Panc1 (cell line): ENCODE results near the gene ADI1. TPM values are rescaled to one million over a fixed set of nuclear protein-coding genes. Genes with fewer than 3 reads are reported as not detected.

Experiments
- ATAC-seq: fragments of 200-7000 bp; cut with Tn5 transposase; 2 replicates; pipeline ENCODE4 v1.9.1; 2020; ENCODE audit warnings: mild to moderate bottlenecking, moderate library complexity
- BruUV-seq: library from RNA; stranded (reverse); fragments of 400-500 nt; replicated peaks from 2 replicates; lab custom pipeline; 2021; lab: Mats Ljungman, UMichigan
- CTCF ChIA-PET: fragments of 300-600 bp; sonication (Branson Sonifier 250); formaldehyde crosslinking; loops from one replicate; lab custom pipeline; 2022; ENCODE audit warnings: antibody characterized with exemption; lab: Charles Lee
- POLR2A ChIA-PET: fragments of 300-600 bp; sonication (Branson Sonifier 250); formaldehyde crosslinking; loops from one replicate; lab custom pipeline; 2022; ENCODE audit warnings: antibody characterized with exemption; lab: Charles Lee
- DNase-seq: peaks from one replicate; pipeline ENCODE4 v3.0.0-alpha.2; 2010; ENCODE audit warnings: low read depth, low spot score
- H3K27ac ChIP-seq: 2 replicates; pipeline ENCODE4 v1.5.1; 2011; ENCODE audit warnings: mild to moderate bottlenecking, low read length, inconsistent platforms
- H3K27me3 ChIP-seq: fragments of 200-500 bp; sonication (Bioruptor generic); 2 replicates; pipeline ENCODE4 v1.6.0; 2014; ENCODE audit warnings: low read length, inconsistent platforms; ENCODE audit not compliant: control insufficient read depth, insufficient read depth
- H3K36me3 ChIP-seq: fragments of 200-500 bp; sonication (Bioruptor generic); 2 replicates; pipeline ENCODE4 v1.5.1; 2014; ENCODE audit warnings: inconsistent platforms, mild to moderate bottlenecking, low read length, moderate library complexity; ENCODE audit not compliant: control insufficient read depth, insufficient read depth
- H3K4me1 ChIP-seq: 2 replicates; pipeline ENCODE4 v1.5.1; 2011; ENCODE audit warnings: inconsistent platforms, mild to moderate bottlenecking, low read length, moderate library complexity; ENCODE audit not compliant: control insufficient read depth, insufficient read depth
- H3K4me3 ChIP-seq, 2 experiments: 2 replicates each; pipeline ENCODE4 v1.5.1; 2011 to 2012; ENCODE audit warnings: low read depth in 2 of 2, low read length in 2 of 2, mild to moderate bottlenecking in 2 of 2, inconsistent platforms in 1 of 2, moderate library complexity in 1 of 2
- H3K9me3 ChIP-seq: fragments of 200-500 bp; sonication (Bioruptor generic); 2 replicates; pipeline ENCODE4 v1.5.1; 2014; ENCODE audit warnings: low read depth, mild to moderate bottlenecking, inconsistent platforms, low read length, moderate library complexity; ENCODE audit not compliant: control insufficient read depth, insufficient read depth
- POLR2AphosphoS5 ChIP-seq: IDR thresholded peaks from 2 replicates; pipeline ENCODE4 v1.6.1; 2012; ENCODE audit warnings: mild to moderate bottlenecking, low read depth, low read length, moderate library complexity
- SIN3A ChIP-seq: IDR thresholded peaks from 2 replicates; pipeline ENCODE4 v1.6.1; 2012; ENCODE audit warnings: low read depth, mild to moderate bottlenecking, low read length, moderate library complexity, borderline replicate concordance; ENCODE audit not compliant: insufficient read depth
- TCF7L2 ChIP-seq: IDR thresholded peaks from 2 replicates; pipeline ENCODE4 v1.6.1; 2011; ENCODE audit warnings: mild to moderate bottlenecking, low read depth, low read length, inconsistent platforms
- in situ Hi-C: cut with HindIII; loops from 2 replicates; pipeline ENCODE4 v1.10.0; 2016; ENCODE audit warnings: low sequenced_read_pairs, low pct_unique_long_range_greater_than_20kb
- intact Hi-C: fragments of 100-400 bp; cut with micrococcal nuclease; formaldehyde crosslinking; loops from one replicate; pipeline ENCODE4 v1.10.0; 2022; ENCODE audit not compliant: unreplicated experiment
- total RNA-seq: library from RNA; stranded (reverse); gene quantifications from one replicate; pipeline ENCODE4 v1.2.1, GENCODE V29; 2021; ENCODE audit not compliant: unreplicated experiment
- TF ChIP-seq, protein P1 (sequence below), 2 experiments: IDR thresholded peaks; 2 replicates each; pipeline ENCODE4 v1.6.1; 2011 to 2012; ENCODE audit warnings: low read depth in 2 of 2, control low read depth in 1 of 2, low read length in 1 of 2, mild to moderate bottlenecking in 1 of 2, moderate library complexity in 1 of 2; ENCODE audit not compliant: insufficient read depth in 1 of 2
- TF ChIP-seq, protein P2 (sequence below): fragments of 450-650 bp; IDR thresholded peaks from 2 replicates; pipeline ENCODE4 v1.5.1; 2017; ENCODE audit warnings: mild to moderate bottlenecking

Gene ADI1
- total RNA-seq, 1 experiment from 2014 or later, result 42.9 TPM

DNA sequence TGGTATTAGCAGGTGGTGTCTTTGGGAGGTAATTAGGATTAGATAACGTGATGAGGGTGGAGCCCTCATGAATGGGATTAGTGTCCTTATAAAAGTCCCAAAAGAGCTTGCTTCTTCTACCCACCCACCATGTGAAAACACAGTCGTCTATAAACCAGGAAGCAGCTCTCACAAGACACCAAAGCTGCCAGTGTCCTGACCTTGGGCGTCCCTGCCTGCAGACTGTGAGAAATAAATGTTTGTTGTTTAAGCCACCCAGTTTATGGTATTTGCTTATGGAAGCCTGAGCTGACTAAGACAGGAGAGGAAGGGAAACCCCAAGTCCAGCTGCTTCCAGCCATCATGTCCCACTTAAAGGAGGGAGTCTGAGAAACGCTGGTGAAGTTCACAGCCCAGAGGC lies 13.6 kb downstream of the ADI1 start:
- H3K4me3 ChIP-seq, result no peak overlapping the region
- H3K9me3 ChIP-seq, result no peaks in the 10 kb centered on the region
- H3K36me3 ChIP-seq, result no peaks in the 10 kb centered on the region
- no peaks in the 10 kb centered on the region for H3K4me1 ChIP-seq
- DNase-seq (no peak), ATAC-seq (no peak)
- intact Hi-C loops (no loop called here), in situ Hi-C loops (no loop called here)
- H3K27me3 ChIP-seq, result no peaks in the 10 kb centered on the region
- TF ChIP-seq SIN3A, result no peak
- TF ChIP-seq, protein P1, sequence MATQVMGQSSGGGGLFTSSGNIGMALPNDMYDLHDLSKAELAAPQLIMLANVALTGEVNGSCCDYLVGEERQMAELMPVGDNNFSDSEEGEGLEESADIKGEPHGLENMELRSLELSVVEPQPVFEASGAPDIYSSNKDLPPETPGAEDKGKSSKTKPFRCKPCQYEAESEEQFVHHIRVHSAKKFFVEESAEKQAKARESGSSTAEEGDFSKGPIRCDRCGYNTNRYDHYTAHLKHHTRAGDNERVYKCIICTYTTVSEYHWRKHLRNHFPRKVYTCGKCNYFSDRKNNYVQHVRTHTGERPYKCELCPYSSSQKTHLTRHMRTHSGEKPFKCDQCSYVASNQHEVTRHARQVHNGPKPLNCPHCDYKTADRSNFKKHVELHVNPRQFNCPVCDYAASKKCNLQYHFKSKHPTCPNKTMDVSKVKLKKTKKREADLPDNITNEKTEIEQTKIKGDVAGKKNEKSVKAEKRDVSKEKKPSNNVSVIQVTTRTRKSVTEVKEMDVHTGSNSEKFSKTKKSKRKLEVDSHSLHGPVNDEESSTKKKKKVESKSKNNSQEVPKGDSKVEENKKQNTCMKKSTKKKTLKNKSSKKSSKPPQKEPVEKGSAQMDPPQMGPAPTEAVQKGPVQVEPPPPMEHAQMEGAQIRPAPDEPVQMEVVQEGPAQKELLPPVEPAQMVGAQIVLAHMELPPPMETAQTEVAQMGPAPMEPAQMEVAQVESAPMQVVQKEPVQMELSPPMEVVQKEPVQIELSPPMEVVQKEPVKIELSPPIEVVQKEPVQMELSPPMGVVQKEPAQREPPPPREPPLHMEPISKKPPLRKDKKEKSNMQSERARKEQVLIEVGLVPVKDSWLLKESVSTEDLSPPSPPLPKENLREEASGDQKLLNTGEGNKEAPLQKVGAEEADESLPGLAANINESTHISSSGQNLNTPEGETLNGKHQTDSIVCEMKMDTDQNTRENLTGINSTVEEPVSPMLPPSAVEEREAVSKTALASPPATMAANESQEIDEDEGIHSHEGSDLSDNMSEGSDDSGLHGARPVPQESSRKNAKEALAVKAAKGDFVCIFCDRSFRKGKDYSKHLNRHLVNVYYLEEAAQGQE (IDR thresholded peaks at IDR 0.05; ENCODE audit: insufficient read depth in 1 of 2, low read depth in 2 of 2, low read length in 1 of 2), result no peak
- TF ChIP-seq TCF7L2, result no peak
- no peak for TF ChIP-seq POLR2AphosphoS5
- TF ChIP-seq, protein P2, sequence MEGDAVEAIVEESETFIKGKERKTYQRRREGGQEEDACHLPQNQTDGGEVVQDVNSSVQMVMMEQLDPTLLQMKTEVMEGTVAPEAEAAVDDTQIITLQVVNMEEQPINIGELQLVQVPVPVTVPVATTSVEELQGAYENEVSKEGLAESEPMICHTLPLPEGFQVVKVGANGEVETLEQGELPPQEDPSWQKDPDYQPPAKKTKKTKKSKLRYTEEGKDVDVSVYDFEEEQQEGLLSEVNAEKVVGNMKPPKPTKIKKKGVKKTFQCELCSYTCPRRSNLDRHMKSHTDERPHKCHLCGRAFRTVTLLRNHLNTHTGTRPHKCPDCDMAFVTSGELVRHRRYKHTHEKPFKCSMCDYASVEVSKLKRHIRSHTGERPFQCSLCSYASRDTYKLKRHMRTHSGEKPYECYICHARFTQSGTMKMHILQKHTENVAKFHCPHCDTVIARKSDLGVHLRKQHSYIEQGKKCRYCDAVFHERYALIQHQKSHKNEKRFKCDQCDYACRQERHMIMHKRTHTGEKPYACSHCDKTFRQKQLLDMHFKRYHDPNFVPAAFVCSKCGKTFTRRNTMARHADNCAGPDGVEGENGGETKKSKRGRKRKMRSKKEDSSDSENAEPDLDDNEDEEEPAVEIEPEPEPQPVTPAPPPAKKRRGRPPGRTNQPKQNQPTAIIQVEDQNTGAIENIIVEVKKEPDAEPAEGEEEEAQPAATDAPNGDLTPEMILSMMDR, result no peak
- BruUV-seq, result no TSS peak
- ChIA-PET CTCF (no interaction called here), POLR2A (interaction anchor here (0.9 kb wide), 1 partner anchor 11 kb away, joined by 3 read pairs; no protein-coding TSS in a partner anchor)
- H3K27ac ChIP-seq, result no peak overlapping the region

DNA sequence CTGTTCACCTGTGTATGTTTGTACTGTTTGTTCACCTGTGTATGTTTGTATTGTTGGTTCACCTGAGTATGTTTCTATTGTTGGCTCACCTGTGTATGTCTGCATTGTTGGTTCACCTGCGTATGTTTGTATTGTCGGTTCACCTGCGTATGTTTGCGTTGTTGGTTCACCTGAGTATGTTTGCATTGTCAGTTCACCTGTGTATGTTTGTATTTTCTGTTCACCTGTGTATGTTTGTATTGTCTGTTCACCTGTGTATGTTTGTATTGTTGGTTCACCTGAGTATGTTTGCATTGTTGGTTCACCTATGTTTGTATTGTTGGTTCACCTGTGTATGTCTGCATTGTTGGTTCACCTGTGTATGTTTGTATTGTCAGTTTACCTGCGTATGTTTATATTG lies 14.6 kb downstream of the ADI1 start:
- TF ChIP-seq, protein P1 (IDR thresholded peaks at IDR 0.05; ENCODE audit: insufficient read depth in 1 of 2, low read depth in 2 of 2, low read length in 1 of 2), result no peak
- TF ChIP-seq, protein P2, result no peak
- TF ChIP-seq SIN3A (no peak), TCF7L2 (no peak), POLR2AphosphoS5 (no peak)
- CTCF ChIA-PET, result no interaction called here
- H3K4me1 ChIP-seq, result no peaks in the 10 kb centered on the region
- no peaks in the 10 kb centered on the region for H3K27me3 ChIP-seq
- intact Hi-C loops (no loop called here), in situ Hi-C loops (no loop called here)
- H3K4me3 ChIP-seq, result no peak overlapping the region
- no peak overlapping the region for H3K27ac ChIP-seq
- ATAC-seq (no peak), DNase-seq (no peak)
- H3K36me3 ChIP-seq, result no peaks in the 10 kb centered on the region
- no TSS peak for BruUV-seq
- H3K9me3 ChIP-seq, result no peaks in the 10 kb centered on the region
- POLR2A ChIA-PET, result interaction anchor here (0.6 kb wide), 1 partner anchor 9 kb away, joined by 3 read pairs; no protein-coding TSS in a partner anchor
